ENCODE data around the gene FICD.
"Not testable (repeated sequence)": the region's sequence is repeated elsewhere in the genome, so short reads cannot be mapped to it uniquely, and the experiment has no call there.

FICD gene

GRCh38 chr12:108484845-108485244 is 30.2 kb upstream of the FICD start:
- Mint-ChIP-seq H3K27me3 (ENCODE audit: low read depth) (peaks cover 4% of the 10 kb centered on the region), H3K27ac (no peak overlapping the region)
- no peak for DNase-seq (ENCODE audit: low spot score)

GRCh38 chr12:108485371-108485770 is 29.7 kb upstream of the FICD start:
- not testable (repeated sequence) for DNase-seq (ENCODE audit: low spot score); H3K36me3 Mint-ChIP-seq (ENCODE audit: low read depth); H3K4me1 Mint-ChIP-seq (ENCODE audit: low read depth); H3K4me3 Mint-ChIP-seq; H3K27ac Mint-ChIP-seq; H3K27me3 Mint-ChIP-seq (ENCODE audit: low read depth); H3K9me3 Mint-ChIP-seq

More at GRCh38 chr12:108484845-108485244, 30.2 kb upstream of the FICD start:
- H3K36me3 Mint-ChIP-seq (ENCODE audit: low read depth): no peaks in the 10 kb centered on the region
- no peaks in the 10 kb centered on the region for H3K4me1 Mint-ChIP-seq (ENCODE audit: low read depth)
- H3K9me3 Mint-ChIP-seq: peaks cover 7% of the 10 kb centered on the region
- H3K4me3 Mint-ChIP-seq: no peak overlapping the region

- not testable (repeated sequence) for H3K4me3 Mint-ChIP-seq; H3K9me3 Mint-ChIP-seq; H3K36me3 Mint-ChIP-seq (ENCODE audit: low read depth)
Observed at GRCh38 chr12:108487029-108487428, 28.0 kb upstream of the FICD start.

GRCh38 chr12:108491256-108491655 is 23.8 kb upstream of the FICD start:
- peaks cover 6% of the 10 kb centered on the region for H3K27me3 Mint-ChIP-seq (ENCODE audit: low read depth)
- H3K27ac Mint-ChIP-seq: no peak overlapping the region
- H3K9me3 Mint-ChIP-seq: peaks cover 7% of the 10 kb centered on the region
- H3K4me3 Mint-ChIP-seq: no peak overlapping the region
- no peaks in the 10 kb centered on the region for H3K4me1 Mint-ChIP-seq (ENCODE audit: low read depth)
- no peak for DNase-seq (ENCODE audit: low spot score)
- H3K36me3 Mint-ChIP-seq (ENCODE audit: low read depth): no peaks in the 10 kb centered on the region

More at GRCh38 chr12:108487029-108487428, 28.0 kb upstream of the FICD start:
- H3K4me1 Mint-ChIP-seq (ENCODE audit: low read depth); H3K27ac Mint-ChIP-seq; H3K27me3 Mint-ChIP-seq (ENCODE audit: low read depth); DNase-seq (ENCODE audit: low spot score): not testable (repeated sequence)

GRCh38 chr12:108495054-108495453 is 20.0 kb upstream of the FICD start:
- no peaks in the 10 kb centered on the region for H3K4me1 Mint-ChIP-seq (ENCODE audit: low read depth)
- H3K9me3 Mint-ChIP-seq: no peaks in the 10 kb centered on the region
- no peak overlapping the region for H3K27ac Mint-ChIP-seq
- H3K36me3 Mint-ChIP-seq (ENCODE audit: low read depth): no peaks in the 10 kb centered on the region
- H3K27me3 Mint-ChIP-seq (ENCODE audit: low read depth): peaks cover 6% of the 10 kb centered on the region
- no peak overlapping the region for H3K4me3 Mint-ChIP-seq
- no peak for DNase-seq (ENCODE audit: low spot score)

- H3K4me1 Mint-ChIP-seq (ENCODE audit: low read depth): no peaks in the 10 kb centered on the region
- no peaks in the 10 kb centered on the region for H3K9me3 Mint-ChIP-seq
- DNase-seq (ENCODE audit: low spot score): no peak
- H3K36me3 Mint-ChIP-seq (ENCODE audit: low read depth): no peaks in the 10 kb centered on the region
- H3K27me3 Mint-ChIP-seq (ENCODE audit: low read depth): peaks cover 6% of the 10 kb centered on the region
- H3K4me3 Mint-ChIP-seq: no peak overlapping the region
- H3K27ac Mint-ChIP-seq: no peak overlapping the region
Observed at GRCh38 chr12:108495823-108496579, 19.1 kb upstream of the FICD start.

DNA sequence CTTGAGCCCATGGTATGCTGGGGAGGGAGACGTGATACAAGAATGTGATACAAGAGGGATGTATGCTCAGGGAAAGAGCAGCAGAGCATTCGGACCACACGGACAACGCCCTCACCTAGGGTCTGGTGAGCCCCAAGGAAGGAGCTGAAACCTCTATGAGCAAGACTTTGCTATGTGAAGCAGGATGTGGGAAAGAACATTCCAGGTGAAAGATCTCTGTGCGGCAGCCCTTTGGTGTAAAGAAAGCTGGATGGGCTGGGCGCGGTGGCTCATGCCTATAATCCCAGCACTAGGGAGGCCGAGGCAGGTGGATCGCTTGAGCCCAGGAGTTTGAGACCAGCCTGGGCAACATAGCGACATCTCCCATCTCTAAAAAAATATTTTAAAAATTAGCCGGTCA is 16.9 kb upstream of the FICD start:
- H3K36me3 Mint-ChIP-seq (ENCODE audit: low read depth): no peaks in the 10 kb centered on the region
- no peak overlapping the region for H3K27ac Mint-ChIP-seq
- peaks cover 6% of the 10 kb centered on the region for H3K27me3 Mint-ChIP-seq (ENCODE audit: low read depth)
- H3K4me1 Mint-ChIP-seq (ENCODE audit: low read depth): no peaks in the 10 kb centered on the region
- H3K9me3 Mint-ChIP-seq: peaks cover 13% of the 10 kb centered on the region
- no peak overlapping the region for H3K4me3 Mint-ChIP-seq
- no peak for DNase-seq (ENCODE audit: low spot score)

DNA sequence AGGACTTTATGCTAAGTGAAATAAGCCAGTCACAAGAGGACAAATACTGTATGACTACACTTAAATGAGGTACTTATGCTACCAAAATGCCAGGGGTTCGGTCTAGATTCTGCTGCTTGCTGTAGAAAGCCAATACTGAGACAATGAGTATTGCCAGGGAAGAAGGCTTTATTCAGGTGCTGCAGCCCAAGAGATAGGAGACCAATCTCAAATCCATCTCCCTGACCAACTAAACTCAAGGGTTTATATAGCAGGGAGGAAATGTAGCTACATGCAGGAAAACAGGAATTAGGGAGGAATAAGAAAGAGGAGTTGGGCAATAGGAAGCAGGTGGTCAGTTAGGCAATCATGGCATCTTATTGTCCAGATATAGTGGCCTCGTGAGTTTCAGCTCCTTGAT is 12.2 kb upstream of the FICD start:
- H3K27me3 Mint-ChIP-seq (ENCODE audit: low read depth): no peaks in the 10 kb centered on the region
- no peak overlapping the region for H3K4me3 Mint-ChIP-seq
- peaks cover 33% of the 10 kb centered on the region for H3K9me3 Mint-ChIP-seq
- DNase-seq (ENCODE audit: low spot score): no peak
- no peaks in the 10 kb centered on the region for H3K4me1 Mint-ChIP-seq (ENCODE audit: low read depth)
- H3K36me3 Mint-ChIP-seq (ENCODE audit: low read depth): no peaks in the 10 kb centered on the region
- H3K27ac Mint-ChIP-seq: no peak overlapping the region

GRCh38 chr12:108505129-108505528 is 9.9 kb upstream of the FICD start:
- peaks cover 33% of the 10 kb centered on the region for H3K9me3 Mint-ChIP-seq
- no peak overlapping the region for H3K4me3 Mint-ChIP-seq
- H3K4me1 Mint-ChIP-seq (ENCODE audit: low read depth): no peaks in the 10 kb centered on the region
- DNase-seq (ENCODE audit: low spot score): no peak
- H3K36me3 Mint-ChIP-seq (ENCODE audit: low read depth): no peaks in the 10 kb centered on the region
- H3K27me3 Mint-ChIP-seq (ENCODE audit: low read depth): no peaks in the 10 kb centered on the region
- H3K27ac Mint-ChIP-seq: no peak overlapping the region

- H3K4me1 Mint-ChIP-seq (ENCODE audit: low read depth): peaks cover 5% of the 10 kb centered on the region
- DNase-seq (ENCODE audit: low spot score): no peak
- H3K36me3 Mint-ChIP-seq (ENCODE audit: low read depth): no peaks in the 10 kb centered on the region
- H3K9me3 Mint-ChIP-seq: peaks cover 21% of the 10 kb centered on the region
- H3K27me3 Mint-ChIP-seq (ENCODE audit: low read depth): no peaks in the 10 kb centered on the region
- H3K27ac Mint-ChIP-seq: no peak overlapping the region
- H3K4me3 Mint-ChIP-seq: no peak overlapping the region
Observed at GRCh38 chr12:108507971-108508642, 7.0 kb upstream of the FICD start.

DNA sequence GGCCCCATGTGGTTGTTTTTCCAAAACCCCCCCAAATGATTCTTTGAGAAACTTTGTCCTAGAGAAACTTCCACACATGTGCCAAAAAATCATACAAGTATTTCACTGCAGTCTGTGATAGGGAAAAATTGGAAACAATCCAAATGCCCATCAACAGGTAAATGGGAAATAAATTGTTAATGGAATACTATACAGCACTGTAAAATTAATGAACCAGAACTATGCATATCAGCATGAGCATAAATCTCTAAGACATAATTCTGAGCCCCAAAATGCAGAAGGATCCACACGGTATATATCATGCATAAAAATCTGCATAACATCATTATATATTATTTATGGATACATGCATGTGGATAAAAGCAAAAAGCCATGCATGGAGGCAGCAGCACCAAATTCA is 5.3 kb upstream of the FICD start:
- no peak for DNase-seq (ENCODE audit: low spot score)
- Mint-ChIP-seq H3K9me3 (peaks cover 4% of the 10 kb centered on the region), H3K27ac (no peak overlapping the region), H3K4me3 (no peak overlapping the region), H3K4me1 (ENCODE audit: low read depth) (peaks cover 5% of the 10 kb centered on the region), H3K36me3 (ENCODE audit: low read depth) (no peaks in the 10 kb centered on the region), H3K27me3 (ENCODE audit: low read depth) (no peaks in the 10 kb centered on the region)

GRCh38 chr12:108510836-108511235 is 4.2 kb upstream of the FICD start:
- no peak for DNase-seq (ENCODE audit: low spot score)
- Mint-ChIP-seq H3K36me3 (ENCODE audit: low read depth) (peaks cover 3% of the 10 kb centered on the region), H3K4me3 (no peak overlapping the region), H3K9me3 (no peaks in the 10 kb centered on the region), H3K27me3 (ENCODE audit: low read depth) (no peaks in the 10 kb centered on the region), H3K27ac (no peak overlapping the region), H3K4me1 (ENCODE audit: low read depth) (peaks cover 6% of the 10 kb centered on the region)

- H3K9me3 Mint-ChIP-seq: no peaks in the 10 kb centered on the region
- H3K4me3 Mint-ChIP-seq: peak overlapping the region; percentile 19
- no peak overlapping the region for H3K27ac Mint-ChIP-seq
- H3K4me1 Mint-ChIP-seq (ENCODE audit: low read depth): peaks cover 12% of the 10 kb centered on the region
- H3K27me3 Mint-ChIP-seq (ENCODE audit: low read depth): no peaks in the 10 kb centered on the region
- peak; percentile 59 for DNase-seq (ENCODE audit: low spot score)
- peaks cover 5% of the 10 kb centered on the region for H3K36me3 Mint-ChIP-seq (ENCODE audit: low read depth)
Observed at GRCh38 chr12:108511633-108512540, 3.2 kb upstream of the FICD start.

DNA sequence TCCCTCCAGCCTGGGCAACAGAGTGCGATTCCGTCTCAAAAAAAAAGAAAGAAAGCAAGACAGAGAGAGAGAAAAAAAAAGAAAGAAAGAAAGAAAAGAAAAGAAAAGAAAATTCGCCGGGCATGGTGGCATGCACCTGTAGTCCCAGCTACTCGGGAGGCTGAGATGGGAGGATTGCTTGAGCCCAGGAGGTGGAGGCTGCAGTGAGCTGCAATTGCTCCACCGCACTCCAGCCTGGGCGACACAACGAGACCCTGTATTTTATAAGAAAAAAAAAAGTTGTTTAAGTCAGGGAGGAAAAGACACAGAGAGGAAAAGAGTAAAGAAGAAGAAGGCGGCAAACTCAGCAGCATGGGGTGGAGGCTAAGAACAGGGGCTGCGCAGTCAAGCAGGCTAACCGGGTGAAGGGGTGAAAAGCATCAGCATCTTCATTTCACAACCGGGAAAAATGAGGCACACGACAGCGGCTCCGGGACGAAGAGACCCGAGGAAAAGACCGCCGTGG is 557 bp upstream of the FICD start:
- peak overlapping the region; percentile 99 for H3K4me3 Mint-ChIP-seq
- peaks cover 12% of the 10 kb centered on the region for H3K4me1 Mint-ChIP-seq (ENCODE audit: low read depth)
- H3K36me3 Mint-ChIP-seq (ENCODE audit: low read depth): peaks cover 17% of the 10 kb centered on the region
- peak overlapping the region; percentile 95 for H3K27ac Mint-ChIP-seq
- no peaks in the 10 kb centered on the region for H3K27me3 Mint-ChIP-seq (ENCODE audit: low read depth)
- DNase-seq (ENCODE audit: low spot score): no peak
- no peaks in the 10 kb centered on the region for H3K9me3 Mint-ChIP-seq
